SK-N-SH (cell line): ENCODE measurements around the gene CENPF. TPM values are rescaled to one million over a fixed set of nuclear protein-coding genes. Genes with fewer than 3 reads are reported as not detected.
"Not testable (repeated sequence)": the region's sequence is repeated elsewhere in the genome, so short reads cannot be mapped to it uniquely, and the experiment has no call there.

Source experiments
- CTCF ChIA-PET: fragments of 300-600, 350-600 bp; formaldehyde crosslinking; extraction: SDS; loops from one replicate; lab custom pipeline; 2021; lab: Yijun Ruan, JAX
- POLR2A ChIA-PET: fragments of 350-600 bp; sonication (Branson Sonifier 250); formaldehyde crosslinking; extraction: SDS; loops from one replicate; lab custom pipeline; 2020; ENCODE audit warnings: antibody characterized with exemption, inconsistent platforms; lab: Yijun Ruan, JAX
- DNase-seq: peaks from one replicate; pipeline ENCODE4 v3.0.0; 2012
- H2AFZ ChIP-seq: fragments of 200-600 bp; sonication (generic); 2 replicates; pipeline ENCODE4 v1.8.1; 2016; ENCODE audit warnings: antibody characterized with exemption, mild to moderate bottlenecking, low read depth
- H3F3A ChIP-seq: fragments of 200-600 bp; sonication (generic); replicated peaks from 2 replicates; pipeline ENCODE3; 2016; ENCODE audit warnings: antibody characterized with exemption, mild to moderate bottlenecking; ENCODE audit not compliant: insufficient read depth
- H3K27ac ChIP-seq, 2 experiments: fragments of 200-500 bp in 1 of 2; fragments of 200-600 bp in 1 of 2; sonication (Bioruptor generic) in 1 of 2; sonication (generic), shearing (Covaris generic) in 1 of 2; 2 replicates each; pipeline versions ENCODE4 v1.5.1 to v1.6.1; 2014 to 2016; ENCODE audit warnings: low read depth in 2 of 2, inconsistent platforms in 1 of 2, low read length in 1 of 2, mild to moderate bottlenecking in 1 of 2, mixed read lengths in 1 of 2
- H3K27me3 ChIP-seq: fragments of 200-600 bp; sonication (generic), shearing (Covaris generic); 2 replicates; pipeline ENCODE4 v1.6.1; 2016; ENCODE audit warnings: mixed run types; ENCODE audit not compliant: insufficient read depth
- H3K36me3 ChIP-seq, 2 experiments: fragments of 200-500 bp in 1 of 2; fragments of 200-600 bp in 1 of 2; sonication (Bioruptor generic) in 1 of 2; sonication (generic) in 1 of 2; replicated peaks in 1 of 2; 2 replicates each; pipeline versions ENCODE3 to v1.5.1; 2014 to 2016; ENCODE audit warnings: low read length in 1 of 2, mild to moderate bottlenecking in 1 of 2; ENCODE audit not compliant: insufficient read depth in 2 of 2, control insufficient read depth in 1 of 2
- H3K4me1 ChIP-seq, 2 experiments: fragments of 200-500 bp in 1 of 2; fragments of 200-600 bp in 1 of 2; sonication (Bioruptor generic) in 1 of 2; sonication (generic), shearing (Covaris generic) in 1 of 2; 2 replicates each; pipeline versions ENCODE4 v1.5.1 to v1.6.1; 2014 to 2016; ENCODE audit warnings: low read depth in 1 of 2, low read length in 1 of 2, mixed run types in 1 of 2; ENCODE audit not compliant: insufficient read depth in 2 of 2, control insufficient read depth in 1 of 2
- H3K4me2 ChIP-seq: fragments of 200-600 bp; sonication (generic), shearing (Covaris generic); 2 replicates; pipeline ENCODE4 v1.6.1; 2017; ENCODE audit warnings: mixed run types
- H3K4me3 ChIP-seq, 2 experiments: fragments of 200-500 bp in 1 of 2; fragments of 200-600 bp in 1 of 2; sonication (Bioruptor generic) in 1 of 2; sonication (generic), shearing (Covaris generic) in 1 of 2; 2 replicates each; pipeline versions ENCODE4 v1.5.1 to v1.8.1; 2014 to 2016; ENCODE audit warnings: low read depth in 2 of 2, inconsistent platforms in 1 of 2, low read length in 1 of 2, mild to moderate bottlenecking in 1 of 2, mixed read lengths in 1 of 2, moderate library complexity in 1 of 2
- H3K79me2 ChIP-seq: fragments of 200-600 bp; sonication (generic); 2 replicates; pipeline ENCODE4 v1.8.1; 2017; ENCODE audit warnings: mild to moderate bottlenecking; ENCODE audit not compliant: insufficient read depth
- H3K9ac ChIP-seq: fragments of 200-600 bp; sonication (generic); 2 replicates; pipeline ENCODE4 v1.6.1; 2017; ENCODE audit warnings: mixed run types
- H3K9me2 ChIP-seq: fragments of 200-600 bp; sonication (generic); 2 replicates; pipeline ENCODE4 v1.6.1; 2017; ENCODE audit warnings: mixed run types
- H3K9me3 ChIP-seq: fragments of 200-600 bp; sonication (generic); 2 replicates; pipeline ENCODE4 v1.6.1; 2017; ENCODE audit warnings: mixed run types, mild to moderate bottlenecking, moderate library complexity
- H4K20me1 ChIP-seq: fragments of 200-600 bp; sonication (generic); 2 replicates; pipeline ENCODE4 v1.6.1; 2017; ENCODE audit warnings: mild to moderate bottlenecking, mixed run types; ENCODE audit not compliant: insufficient read depth
- CHD2 ChIP-seq: fragments of 150-350 bp; IDR thresholded peaks from 2 replicates; pipeline ENCODE4 v1.6.1; 2018; ENCODE audit warnings: low read length; ENCODE audit not compliant: partially characterized antibody
- ELF1 ChIP-seq: IDR thresholded peaks from 2 replicates; pipeline ENCODE4 v1.4.0; 2012
- EP300 ChIP-seq, 2 experiments: IDR thresholded peaks; 2 replicates each; pipeline versions ENCODE4 v1.4.0 to v1.6.1; 2012; ENCODE audit warnings: borderline replicate concordance in 1 of 2, low read depth in 1 of 2, low read length in 1 of 2
- FOSL2 ChIP-seq: IDR thresholded peaks from 2 replicates; pipeline ENCODE4 v1.4.0; 2012; ENCODE audit warnings: low read depth, mild to moderate bottlenecking, moderate library complexity, borderline replicate concordance
- JUND ChIP-seq: IDR thresholded peaks from 2 replicates; pipeline ENCODE4 v1.4.0; 2012
- POLR2AphosphoS5 ChIP-seq: IDR thresholded peaks from 2 replicates; pipeline ENCODE4 v1.6.1; 2012; ENCODE audit warnings: low read depth, low read length
- RFX5 ChIP-seq: IDR thresholded peaks from 2 replicates; pipeline ENCODE4 v1.6.1; 2012; ENCODE audit warnings: mild to moderate bottlenecking, improper control_type of control experiment, low read length
- RXRA ChIP-seq: IDR thresholded peaks from 2 replicates; pipeline ENCODE4 v1.4.0; 2012; ENCODE audit warnings: low read depth, mild to moderate bottlenecking, borderline replicate concordance
- SMC3 ChIP-seq: IDR thresholded peaks from 2 replicates; pipeline ENCODE4 v1.6.1; 2012; ENCODE audit warnings: low read depth, low read length, improper control_type of control experiment
- TAF1 ChIP-seq: IDR thresholded peaks from 2 replicates; pipeline ENCODE4 v1.6.1; 2012; ENCODE audit warnings: low read depth, mild to moderate bottlenecking, low read length, moderate library complexity, borderline replicate concordance
- TCF12 ChIP-seq: IDR thresholded peaks from 2 replicates; pipeline ENCODE4 v1.4.0; 2012
- TEAD4 ChIP-seq: IDR thresholded peaks from 2 replicates; pipeline ENCODE4 v1.4.0; 2012; ENCODE audit warnings: mild to moderate bottlenecking, borderline replicate concordance; ENCODE audit not compliant: insufficient read depth
- YY1 ChIP-seq: IDR thresholded peaks from 2 replicates; pipeline ENCODE4 v1.4.0; 2012; ENCODE audit warnings: low read depth, mild to moderate bottlenecking
- ZBTB33 ChIP-seq: IDR thresholded peaks from 2 replicates; pipeline ENCODE4 v1.4.0; 2012; ENCODE audit warnings: low read depth, borderline replicate concordance
- WGBS: methylation state at CpG from one replicate; pipeline ENCODE4 v1.1.6; 2017; ENCODE audit warnings: low lambda C conversion rate; 5-methylcytosine and 5-hydroxymethylcytosine counted together
- polyA plus RNA-seq, 3 experiments: library from polyadenylated mRNA; depleted of rRNA; stranded (reverse); fragments of >200 nt; gene quantifications; 2 replicates each; pipeline ENCODE4 v1.2.3, GENCODE V29; 2012

Gene CENPF
- polyA plus RNA-seq, 1 of the 3 experiments (the other 2 are of a cell fraction), result 14.5 TPM

- no peak for TF ChIP-seq TCF12
- TF ChIP-seq TAF1, result no peak
- TF ChIP-seq ELF1, result no peak
- TF ChIP-seq CHD2, result no peak
- no peak for TF ChIP-seq YY1
- no peak for TF ChIP-seq POLR2AphosphoS5
- no peak for TF ChIP-seq SMC3
- TF ChIP-seq RXRA, result no peak
- no peak for TF ChIP-seq RFX5
Observed at GRCh38 chr1:214609692-214610091, 6.7 kb downstream of the CENPF start (continued).

GRCh38 chr1:214610136-214610535 lies 7.1 kb downstream of the CENPF start:
- H3F3A ChIP-seq, H4K20me1 ChIP-seq, H3K4me3 ChIP-seq, H3K9me2 ChIP-seq, H3K9me3 ChIP-seq, H3K4me1 ChIP-seq, DNase-seq, H2AFZ ChIP-seq, H3K4me2 ChIP-seq, H3K27ac ChIP-seq, CTCF ChIA-PET, H3K9ac ChIP-seq, H3K27me3 ChIP-seq, POLR2A ChIA-PET: not testable (repeated sequence)
- Histone ChIP-seq H3K36me3 (peaks cover 6 to 28% of the 10 kb centered on the region in 2 experiments), H3K79me2 (peaks cover 100% of the 10 kb centered on the region)

- Histone ChIP-seq H2AFZ (no peak overlapping the region), H3K27ac (peak overlapping the region in 1 of 2 experiments; percentile 32; a peak in 3 of 4 replicates), H3K9me2 (no peaks in the 10 kb centered on the region), H4K20me1 (peaks cover 8% of the 10 kb centered on the region; the same call in 1 of the 2 replicates), H3K4me2 (no peak overlapping the region), H3K9me3 (no peaks in the 10 kb centered on the region), H3K4me1 (peaks cover 0 to 8% of the 10 kb centered on the region in 2 experiments; a peak in 2 of 4 replicates), H3F3A (peaks cover 18% of the 10 kb centered on the region), H3K36me3 (peaks cover 24 to 44% of the 10 kb centered on the region in 2 experiments), H3K79me2 (peaks cover 81% of the 10 kb centered on the region), H3K9ac (no peak overlapping the region), H3K4me3 (no peak overlapping the region)
- 76% methylated on average over 6 of the region's 6 CpGs for WGBS
- CTCF ChIA-PET, result no interaction called here
- no peak for DNase-seq
- POLR2A ChIA-PET, result no interaction called here
- TF ChIP-seq JUND, result peak; percentile 58
- TF ChIP-seq FOSL2, result peak; percentile 53; the same call in 1 of the 2 replicates
- 0 out of 4 replicates have a peak, but pooled peaks of 1 of the 2 experiments have one; percentile 10 for TF ChIP-seq EP300 (IDR thresholded peaks at IDR 0.05; ENCODE audit: borderline replicate concordance in 1 of 2, low read depth in 1 of 2, low read length in 1 of 2)
- no peak for TF ChIP-seq ZBTB33
- TF ChIP-seq TEAD4, result peak; percentile 30; the same call in 1 of the 2 replicates
- TF ChIP-seq, all 33 proteins: peak for 4
- no peaks in the 10 kb centered on the region for H3K27me3 ChIP-seq
Observed at GRCh38 chr1:214615109-214615508, 12.1 kb downstream of the CENPF start.
